Measurements from ENCODE around the gene PHACTR4. TPM values are rescaled to one million over a fixed set of nuclear protein-coding genes. Genes with fewer than 3 reads are reported as not detected.
A peak's percentile ranks its signal among the peaks of the same experiment; 100 is the strongest.

The PHACTR4 gene
- total and polyA plus RNA-seq, 2 of the 8 experiments (the other 6 are each of a cell fraction or from before 2014, with no cell fraction given) = 23.7 to 57.8 TPM

GRCh38 chr1:28456078-28456477 lies 86.5 kb downstream of the PHACTR4 start:
- no peak for FAIRE-seq
- TF ChIP-seq CEBPB (IDR thresholded peaks at IDR 0.05; ENCODE audit: low read depth, low read length) (no peak), USF2 (IDR thresholded peaks at IDR 0.05; ENCODE audit: low read length) (peak; percentile 23; the same call in 1 of the 2 replicates), POLR2AphosphoS5 (IDR thresholded peaks at IDR 0.05; ENCODE audit: low read depth, low read length) (no peak)

More at GRCh38 chr1:28456078-28456477, 86.5 kb downstream of the PHACTR4 start:
- ChIA-PET POLR2A (ENCODE audit: partially characterized antibody) (interaction anchor here (0.6 to 2.4 kb wide), 3 partner anchors 49 to 166 kb away, joined by 3 to 7 read pairs (median 5); no protein-coding TSS in a partner anchor), CTCF (ENCODE audit: partially characterized antibody) (interaction anchor here (0.9 to 1.2 kb wide), 2 partner anchors 32 to 41 kb away, joined by 3 to 4 read pairs; no protein-coding TSS in a partner anchor)
- Histone ChIP-seq H4K91ac (replicated peaks; ENCODE audit: insufficient read length, low read length) (no peak overlapping the region), H3K14ac (ENCODE audit: insufficient read length) (no peak overlapping the region), H3K18ac (ENCODE audit: extremely low read depth, low read length) (no peak overlapping the region), H4K8ac (ENCODE audit: extremely low read depth, insufficient read depth, low read length) (no peak overlapping the region), H2BK20ac (ENCODE audit: low read length) (no peak overlapping the region), H3K4me2 (ENCODE audit: insufficient read depth in 1 of 2, low read depth in 2 of 2, low read length in 2 of 2) (no peak overlapping the region), H2AK5ac (ENCODE audit: low read depth, low read length) (0 out of 2 replicates have a peak overlapping the region, but pooled peaks have one; percentile 2), H3K79me2 (ENCODE audit: control insufficient read depth in 1 of 2, insufficient read depth in 2 of 2, low read length in 2 of 2) (no peaks in the 10 kb centered on the region; a peak in 1 of 4 replicates), H3K56ac (replicated peaks; ENCODE audit: insufficient read length, low read depth, low read length) (no peak overlapping the region), H2BK120ac (replicated peaks; ENCODE audit: low read depth, low read length) (no peak overlapping the region), H3K4me3 (ENCODE audit: extremely low read depth in 1 of 4, insufficient read depth in 2 of 4, low read depth in 3 of 4, low read length in 4 of 4) (no peak overlapping the region), H2BK12ac (ENCODE audit: low read depth, low read length) (no peak overlapping the region), H4K5ac (ENCODE audit: insufficient read length, low read depth, low read length) (no peak overlapping the region), H3K23ac (ENCODE audit: insufficient read length) (no peak overlapping the region), H3K79me1 (ENCODE audit: low read depth, low read length) (no peaks in the 10 kb centered on the region), H3K4ac (replicated peaks; ENCODE audit: insufficient read length, low read depth, low read length) (no peak overlapping the region), H3K4me1 (replicated peaks in 1 of 4; ENCODE audit: control insufficient read depth in 3 of 4, insufficient read depth in 4 of 4, low read length in 3 of 4) (no peaks in the 10 kb centered on the region), H2BK15ac (ENCODE audit: low read length) (no peak overlapping the region), H3K9ac (replicated peaks in 1 of 4; ENCODE audit: extremely low read depth in 1 of 4, low read depth in 3 of 4, low read length in 3 of 4) (no peak overlapping the region), H3K9me3 (ENCODE audit: insufficient read depth in 2 of 2, low read depth in 1 of 2, low read length in 1 of 2) (no peaks in the 10 kb centered on the region), H3K23me2 (ENCODE audit: low read depth, low read length) (no peaks in the 10 kb centered on the region), H2BK5ac (ENCODE audit: low read depth, low read length) (no peak overlapping the region), H3K36me3 (ENCODE audit: control insufficient read depth in 2 of 4, insufficient read depth in 4 of 4, low read length in 3 of 4) (peaks cover 0 to 9% (median 1%) of the 10 kb centered on the region in 4 experiments; a peak in 3 of 8 replicates), H3K27ac (ENCODE audit: low read depth, low read length) (no peak overlapping the region), H4K20me1 (replicated peaks in 1 of 2; ENCODE audit: control insufficient read depth in 1 of 2, insufficient read depth in 2 of 2, low read length in 2 of 2) (peaks cover 0 to 4% of the 10 kb centered on the region in 2 experiments), H2AFZ (ENCODE audit: low read length) (no peak overlapping the region), H3K27me3 (replicated peaks in 1 of 4; ENCODE audit: control insufficient read depth in 3 of 4, extremely low read depth in 1 of 4, insufficient read depth in 3 of 4, low read length in 3 of 4) (no peaks in the 10 kb centered on the region)
- 85% methylated on average over 5 of the region's 5 CpGs; no CpG with 5 or more reads in 1 of the 2 experiments for WGBS, 2 experiments (ENCODE audit: extremely low coverage in 1 of 2, insufficient coverage in 1 of 2, insufficient read length in 1 of 2, insufficient replicate concordance in 2 of 2, low coverage in 1 of 2, low lambda C conversion rate in 2 of 2, missing lambda C conversion rate in 1 of 2)
- no peak for DNase-seq (ENCODE audit: low read depth in 1 of 2, low spot score in 2 of 2)

All from H1 (cell line).